ENCODE results near the gene KDM2A. TPM values are rescaled to one million over a fixed set of nuclear protein-coding genes. Genes with fewer than 3 reads are reported as not detected.

The KDM2A gene
- total and polyA plus RNA-seq, 2 donors (not counting 1 experiment from before 2014, with no cell fraction given) = 132 to 229 TPM

DNA sequence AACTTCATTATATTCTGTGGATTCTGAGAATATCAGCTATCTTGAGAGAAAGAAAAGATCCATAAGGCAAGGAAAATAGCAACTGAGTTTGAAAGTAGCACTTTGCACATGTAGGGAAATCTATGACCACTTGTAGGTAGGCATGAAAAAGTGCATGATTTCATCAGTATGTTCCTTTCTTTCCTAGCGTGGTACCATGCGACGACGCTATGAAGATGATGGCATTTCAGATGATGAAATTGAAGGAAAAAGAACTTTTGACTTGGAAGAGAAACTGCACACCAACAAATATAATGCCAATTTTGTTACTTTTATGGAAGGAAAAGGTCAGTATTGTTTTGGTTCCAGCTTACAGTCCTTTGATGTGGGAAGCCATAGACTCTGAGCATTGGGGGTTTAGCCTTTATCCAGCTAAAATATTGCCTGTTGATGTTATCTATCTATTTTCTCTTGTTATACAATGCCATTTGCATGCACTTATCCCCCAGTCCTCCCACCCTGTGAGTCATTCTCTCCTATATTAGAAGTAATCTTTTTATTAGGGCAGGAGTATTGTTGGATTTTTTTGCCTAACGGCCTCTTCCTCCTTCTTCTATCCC is 60.9 kb downstream of the KDM2A start:
- Mint-ChIP-seq H3K4me1 (peaks cover 12% of the 10 kb centered on the region), H3K9me3 (ENCODE audit: insufficient read depth) (no peaks in the 10 kb centered on the region), H3K27ac (no peak overlapping the region), H3K4me3 (no peak overlapping the region), H3K27me3 (no peaks in the 10 kb centered on the region)
- H3K36me3 ChIP-seq (replicated peaks in 1 of 2; ENCODE audit: control extremely low read depth in 1 of 2, control insufficient read depth in 1 of 2, extremely low read depth in 1 of 2, insufficient read depth in 2 of 2, low read length in 1 of 2) = peaks cover 6 to 44% of the 10 kb centered on the region in 2 experiments
- H3K4me3 ChIP-seq (ENCODE audit: control extremely low read depth in 1 of 5, extremely low read depth in 1 of 5, insufficient read depth in 1 of 5, low read depth in 2 of 5, low read length in 4 of 5) = no peak overlapping the region
- peaks cover 39% of the 10 kb centered on the region for H3K79me2 ChIP-seq (ENCODE audit: control insufficient read depth, insufficient read depth, low read length)
- ATAC-seq (ENCODE audit: low read depth) (no peak), DNase-seq (no peak)
- peaks cover 37% of the 10 kb centered on the region for H4K20me1 ChIP-seq (ENCODE audit: control insufficient read depth, insufficient read depth, low read length, poor library complexity, severe bottlenecking)
- H3K9ac ChIP-seq (ENCODE audit: low read length) = no peak overlapping the region
- TF ChIP-seq EZH2 (IDR thresholded peaks at IDR 0.05; ENCODE audit: borderline replicate concordance, insufficient read depth, low read depth, low read length, poor library complexity, severe bottlenecking) = no peak
- no peak for TF ChIP-seq CTCF (IDR thresholded peaks at IDR 0.05)
- no peak overlapping the region for H3K27ac ChIP-seq (ENCODE audit: low read length in 2 of 2)
- no peaks in the 10 kb centered on the region for H3K4me1 ChIP-seq (ENCODE audit: control insufficient read depth in 2 of 2, insufficient read depth in 2 of 2, low read length in 2 of 2)
- H3K4me2 ChIP-seq (replicated peaks; ENCODE audit: low read depth, low read length, poor library complexity, severe bottlenecking) = no peak overlapping the region
- ChIA-PET CTCF (interaction anchor here (0.9 to 1.1 kb wide), 2 partner anchors 33 to 99 kb away, joined by 3 to 4 read pairs; no protein-coding TSS in a partner anchor), POLR2A (no interaction called here)
- no CpG with 5 or more reads among the region's 5 CpGs for WGBS (ENCODE audit: insufficient coverage)
- H3K9me3 ChIP-seq (ENCODE audit: control extremely low read depth in 1 of 3, control insufficient read depth in 2 of 3, insufficient read depth in 1 of 3, low read length in 2 of 3) = no peaks in the 10 kb centered on the region
- intact Hi-C loops (cut with micrococcal nuclease) = no loop called here
- H3K27me3 ChIP-seq (replicated peaks in 1 of 4; ENCODE audit: control extremely low read depth in 1 of 4, control insufficient read depth in 3 of 4, insufficient read depth in 4 of 4, low read length in 3 of 4) = no peaks in the 10 kb centered on the region
- H2AFZ ChIP-seq (ENCODE audit: insufficient read depth, low read depth, low read length, poor library complexity, severe bottlenecking) = no peak overlapping the region

- no peaks in the 10 kb centered on the region for H3K27me3 ChIP-seq (replicated peaks in 1 of 4; ENCODE audit: control extremely low read depth in 1 of 4, control insufficient read depth in 3 of 4, insufficient read depth in 4 of 4, low read length in 3 of 4)
- H3K79me2 ChIP-seq (ENCODE audit: control insufficient read depth, insufficient read depth, low read length) = no peaks in the 10 kb centered on the region
- no peak overlapping the region for H3K4me2 ChIP-seq (replicated peaks; ENCODE audit: low read depth, low read length, poor library complexity, severe bottlenecking)
- no peaks in the 10 kb centered on the region for H4K20me1 ChIP-seq (ENCODE audit: control insufficient read depth, insufficient read depth, low read length, poor library complexity, severe bottlenecking)
- H3K4me3 ChIP-seq (ENCODE audit: control extremely low read depth in 1 of 5, extremely low read depth in 1 of 5, insufficient read depth in 1 of 5, low read depth in 2 of 5, low read length in 4 of 5) = no peak overlapping the region
- no CpG with 5 or more reads among the region's 2 CpGs for WGBS (ENCODE audit: insufficient coverage)
- Mint-ChIP-seq H3K27me3 (no peaks in the 10 kb centered on the region), H3K4me3 (no peak overlapping the region), H3K4me1 (peaks cover 4% of the 10 kb centered on the region), H3K9me3 (ENCODE audit: insufficient read depth) (no peaks in the 10 kb centered on the region), H3K27ac (no peak overlapping the region)
- DNase-seq (no peak), ATAC-seq (ENCODE audit: low read depth) (no peak)
- CTCF ChIA-PET = no interaction called here
- H3K36me3 ChIP-seq (replicated peaks in 1 of 2; ENCODE audit: control extremely low read depth in 1 of 2, control insufficient read depth in 1 of 2, extremely low read depth in 1 of 2, insufficient read depth in 2 of 2, low read length in 1 of 2) = peaks cover 9 to 12% of the 10 kb centered on the region in 2 experiments
- no peak overlapping the region for H3K27ac ChIP-seq (ENCODE audit: low read length in 2 of 2)
- intact Hi-C loops (cut with micrococcal nuclease) = no loop called here
- H3K9ac ChIP-seq (ENCODE audit: low read length) = no peak overlapping the region
- POLR2A ChIA-PET = no interaction called here
- H3K9me3 ChIP-seq (ENCODE audit: control extremely low read depth in 1 of 3, control insufficient read depth in 2 of 3, insufficient read depth in 1 of 3, low read length in 2 of 3) = no peaks in the 10 kb centered on the region
- no peaks in the 10 kb centered on the region for H3K4me1 ChIP-seq (ENCODE audit: control insufficient read depth in 2 of 2, insufficient read depth in 2 of 2, low read length in 2 of 2)
- H2AFZ ChIP-seq (ENCODE audit: insufficient read depth, low read depth, low read length, poor library complexity, severe bottlenecking) = no peak overlapping the region
- TF ChIP-seq CTCF (IDR thresholded peaks at IDR 0.05) (no peak), EZH2 (IDR thresholded peaks at IDR 0.05; ENCODE audit: borderline replicate concordance, insufficient read depth, low read depth, low read length, poor library complexity, severe bottlenecking) (no peak)
Observed at GRCh38 chr11:67194096-67194495, 75.0 kb downstream of the KDM2A start.

Data from B cell (primary cell).